Measurements from ENCODE around the gene FAM171A2. TPM values are rescaled to one million over a fixed set of nuclear protein-coding genes. Genes with fewer than 3 reads are reported as not detected.
"Not testable (repeated sequence)": the region's sequence is repeated elsewhere in the genome, so short reads cannot be mapped to it uniquely, and the experiment has no call there.

FAM171A2 gene
- total and polyA plus RNA-seq, 2 of the 8 experiments (the other 6 are each of a cell fraction or from before 2014, with no cell fraction given) = 21.9 to 24.1 TPM

DNA sequence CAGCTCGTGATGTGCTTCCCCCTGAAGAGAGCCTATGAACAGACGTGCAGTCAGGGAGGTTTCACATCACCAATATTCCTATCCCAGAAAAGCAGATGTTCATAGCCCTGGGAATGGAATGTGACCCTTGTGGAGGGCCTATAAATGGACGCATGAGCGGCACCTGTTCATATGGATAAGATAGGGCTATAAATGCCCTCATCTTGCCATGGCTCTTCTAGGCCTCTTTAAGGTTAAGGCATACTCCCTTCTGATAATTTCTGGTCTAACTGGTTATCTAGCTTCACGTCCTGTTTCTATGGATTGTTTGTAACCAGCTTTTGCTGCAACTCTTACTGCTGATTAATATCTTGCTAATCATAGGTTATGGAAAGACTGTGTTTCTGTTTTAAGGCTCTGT, 23.1 kb downstream of the FAM171A2 start:
- not testable (repeated sequence) for H3K4me1 ChIP-seq (replicated peaks in 1 of 4; ENCODE audit: control insufficient read depth in 3 of 4, insufficient read depth in 4 of 4, low read length in 3 of 4); H3K36me3 ChIP-seq (ENCODE audit: control insufficient read depth in 2 of 4, insufficient read depth in 4 of 4, low read length in 3 of 4); H3K9ac ChIP-seq (replicated peaks in 1 of 4; ENCODE audit: extremely low read depth in 1 of 4, low read depth in 3 of 4, low read length in 3 of 4); H3K23ac ChIP-seq (ENCODE audit: insufficient read length); H4K8ac ChIP-seq (ENCODE audit: extremely low read depth, insufficient read depth, low read length); FAIRE-seq; H2BK20ac ChIP-seq (ENCODE audit: low read length); H3K27me3 ChIP-seq (replicated peaks in 1 of 4; ENCODE audit: control insufficient read depth in 3 of 4, extremely low read depth in 1 of 4, insufficient read depth in 3 of 4, low read length in 3 of 4); H4K91ac ChIP-seq (replicated peaks; ENCODE audit: insufficient read length, low read length); H2BK15ac ChIP-seq (ENCODE audit: low read length); H3K79me2 ChIP-seq (ENCODE audit: control insufficient read depth in 1 of 2, insufficient read depth in 2 of 2, low read length in 2 of 2); H2BK5ac ChIP-seq (ENCODE audit: low read depth, low read length); H3K27ac ChIP-seq (ENCODE audit: low read depth, low read length); H2AFZ ChIP-seq (ENCODE audit: low read length); H4K5ac ChIP-seq (ENCODE audit: insufficient read length, low read depth, low read length); H3K4me2 ChIP-seq (ENCODE audit: insufficient read depth in 1 of 2, low read depth in 2 of 2, low read length in 2 of 2); H3K18ac ChIP-seq (ENCODE audit: extremely low read depth, low read length); H2AK5ac ChIP-seq (ENCODE audit: low read depth, low read length); H3K23me2 ChIP-seq (ENCODE audit: low read depth, low read length); H2BK120ac ChIP-seq (replicated peaks; ENCODE audit: low read depth, low read length); H3K79me1 ChIP-seq (ENCODE audit: low read depth, low read length); H2BK12ac ChIP-seq (ENCODE audit: low read depth, low read length); H3K14ac ChIP-seq (ENCODE audit: insufficient read length); H3K56ac ChIP-seq (replicated peaks; ENCODE audit: insufficient read length, low read depth, low read length); H4K20me1 ChIP-seq (replicated peaks in 1 of 2; ENCODE audit: control insufficient read depth in 1 of 2, insufficient read depth in 2 of 2, low read length in 2 of 2); H3K9me3 ChIP-seq (ENCODE audit: insufficient read depth in 2 of 2, low read depth in 1 of 2, low read length in 1 of 2); DNase-seq (ENCODE audit: low read depth in 1 of 2, low spot score in 2 of 2); H3K4ac ChIP-seq (replicated peaks; ENCODE audit: insufficient read length, low read depth, low read length); H3K4me3 ChIP-seq (ENCODE audit: extremely low read depth in 1 of 4, insufficient read depth in 2 of 4, low read depth in 3 of 4, low read length in 4 of 4)
- POLR2A ChIA-PET (ENCODE audit: partially characterized antibody) = interaction anchor here (2.1 kb wide), 1 partner anchor 12 kb away, joined by 7 read pairs; no protein-coding TSS in a partner anchor
- WGBS, 2 experiments (ENCODE audit: extremely low coverage in 1 of 2, insufficient coverage in 1 of 2, insufficient read length in 1 of 2, insufficient replicate concordance in 2 of 2, low coverage in 1 of 2, low lambda C conversion rate in 2 of 2, missing lambda C conversion rate in 1 of 2) = 80% methylated on average over 5 of the region's 5 CpGs; no CpG with 5 or more reads in 1 of the 2 experiments
- CTCF ChIA-PET (ENCODE audit: partially characterized antibody) = interaction anchor here (0.6 to 3.3 kb wide), 5 partner anchors 9 to 53 kb away, joined by 3 to 33 read pairs (median 4); partner anchors contain the start of gene FAM171A2

Measured in H1 (cell line).